Astrocyte of the hippocampus (primary cell): Measurements from ENCODE around the gene ADK.
"Not testable (repeated sequence)": the region's sequence is repeated elsewhere in the genome, so short reads cannot be mapped to it uniquely, and the experiment has no call there.

Experiments used
- DNase-seq: peaks from one replicate; pipeline ENCODE4 v3.0.0; 2011; ENCODE audit warnings: low read depth, low spot score

The ADK gene

GRCh38 chr10:74543276-74543675 is 392.3 kb downstream of the ADK start:
- DNase-seq: no peak

DNA sequence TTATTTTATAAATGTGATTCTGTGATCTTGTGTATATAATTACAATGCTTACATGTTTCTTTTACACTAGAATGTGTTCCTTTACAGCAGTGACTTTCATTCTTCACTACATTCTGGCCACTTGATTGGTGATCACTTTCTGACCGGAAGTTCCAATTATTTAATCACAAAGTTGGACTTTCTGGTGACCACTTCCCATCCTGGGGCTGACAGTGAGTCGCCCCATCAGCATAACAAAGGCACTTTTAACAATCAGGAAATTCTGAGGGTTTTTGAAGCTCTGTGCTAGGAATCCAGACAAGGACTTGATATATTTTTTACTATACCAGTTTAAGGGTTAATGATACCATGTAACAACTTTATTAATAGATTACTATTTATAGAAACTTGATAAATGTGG is 393.1 kb downstream of the ADK start:
- DNase-seq: peak; percentile 26

DNA sequence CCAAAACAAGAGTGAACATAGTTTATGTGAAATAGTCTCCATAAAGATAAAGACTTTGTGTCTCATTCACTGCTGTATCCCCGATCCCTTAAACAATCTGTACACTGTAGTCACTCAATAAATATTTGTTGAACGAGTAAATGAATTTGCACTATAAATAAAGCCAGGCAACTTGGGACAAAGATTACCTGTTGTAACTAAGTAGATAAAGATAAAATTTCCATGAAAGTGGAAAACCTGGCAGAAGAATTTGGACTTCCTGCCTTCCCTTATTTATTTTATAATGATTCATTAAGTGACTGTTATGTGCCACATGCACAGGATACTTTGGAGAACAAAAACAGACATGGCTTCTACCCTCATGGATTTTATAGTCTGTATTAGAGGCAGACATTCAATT is 397.7 kb downstream of the ADK start:
- no peak for DNase-seq

GRCh38 chr10:74556072-74556705 is 405.2 kb downstream of the ADK start:
- DNase-seq: no peak

- DNase-seq: no peak
Measured at GRCh38 chr10:74557098-74557497, 406.1 kb downstream of the ADK start.

DNA sequence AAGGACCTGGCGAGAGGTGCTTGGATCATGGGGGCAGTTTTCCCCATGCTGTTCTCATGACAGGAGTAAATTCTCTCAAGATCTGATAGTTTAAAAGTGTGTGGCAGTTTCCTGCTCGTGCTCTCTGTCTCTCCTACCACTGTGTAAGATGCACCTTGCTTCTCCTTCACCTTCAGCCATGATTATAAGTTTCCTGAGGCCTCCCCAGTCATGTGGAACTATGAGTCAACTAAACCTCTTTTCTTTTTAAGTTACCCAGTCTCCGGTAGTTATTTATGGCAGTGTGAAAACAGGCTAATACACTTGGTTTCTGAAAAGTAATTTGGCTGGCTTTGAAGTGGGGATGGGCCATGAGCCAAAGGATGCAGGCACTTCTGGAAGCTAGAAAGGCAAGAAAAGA is 407.4 kb downstream of the ADK start:
- peak; percentile 31 for DNase-seq

DNA sequence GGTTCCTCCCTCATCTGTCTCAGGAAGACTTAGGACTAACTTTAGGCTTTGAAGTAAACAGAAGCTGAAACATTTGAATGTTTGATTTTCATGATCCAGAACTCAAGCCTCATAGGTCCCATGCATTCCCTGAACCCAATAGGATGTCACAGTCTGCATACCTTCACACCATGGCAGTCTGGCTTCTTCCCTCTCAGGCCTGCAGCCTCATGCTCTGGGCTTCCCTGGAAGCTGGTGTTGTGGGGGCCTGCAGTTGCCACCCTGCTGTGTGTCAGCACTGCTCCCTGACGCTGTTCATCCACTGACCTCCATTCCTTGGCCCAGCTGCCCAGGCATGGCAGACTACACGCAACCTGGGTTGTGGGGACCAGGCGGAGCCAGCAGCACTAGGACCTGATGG is 407.9 kb downstream of the ADK start:
- DNase-seq: no peak

- not testable (repeated sequence) for DNase-seq
Measured at GRCh38 chr10:74568896-74569295, 417.9 kb downstream of the ADK start.

DNA sequence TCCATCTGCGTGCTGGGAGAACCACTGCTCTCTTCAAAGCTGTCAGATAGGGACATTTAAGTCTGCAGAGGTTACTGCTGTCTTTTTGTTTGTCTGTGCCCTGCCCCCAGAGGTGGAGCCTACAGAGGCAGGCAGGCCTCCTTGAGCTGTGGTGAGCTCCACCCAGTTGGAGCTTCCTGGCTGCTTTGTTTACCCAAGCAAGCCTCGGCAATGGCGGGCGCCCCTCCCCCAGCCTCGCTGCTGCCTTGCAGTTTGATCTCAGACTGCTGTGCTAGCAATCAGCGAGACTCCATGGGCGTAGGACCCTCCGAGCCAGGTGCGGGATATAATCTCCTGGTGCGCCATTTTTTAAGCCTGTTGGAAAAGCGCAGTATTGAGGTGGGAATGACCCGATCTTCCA is 422.5 kb downstream of the ADK start:
- not testable (repeated sequence) for DNase-seq

- DNase-seq: no peak
Measured at GRCh38 chr10:74575191-74575720, 424.2 kb downstream of the ADK start.

DNA sequence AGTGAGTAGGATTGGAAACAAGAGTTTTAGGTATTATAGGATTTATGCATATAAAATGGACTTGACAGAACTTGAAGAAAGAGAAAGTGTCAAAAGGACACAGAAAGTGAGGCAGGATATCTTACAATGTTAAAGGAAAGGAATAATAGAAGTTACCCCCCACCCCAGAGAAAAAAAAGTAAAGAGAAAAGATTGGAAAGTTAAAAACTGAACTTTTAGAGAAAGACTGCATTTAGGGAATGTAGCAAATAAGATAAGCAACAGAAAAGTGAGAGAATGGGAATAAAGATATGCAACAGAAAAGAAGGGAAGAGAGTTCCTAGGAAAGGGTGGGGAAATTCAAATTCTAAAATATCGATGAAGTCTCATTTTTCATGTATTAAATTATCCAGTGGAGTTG is 424.9 kb downstream of the ADK start:
- no peak for DNase-seq

- DNase-seq: no peak
Measured at GRCh38 chr10:74576586-74576985, 425.6 kb downstream of the ADK start.

DNA sequence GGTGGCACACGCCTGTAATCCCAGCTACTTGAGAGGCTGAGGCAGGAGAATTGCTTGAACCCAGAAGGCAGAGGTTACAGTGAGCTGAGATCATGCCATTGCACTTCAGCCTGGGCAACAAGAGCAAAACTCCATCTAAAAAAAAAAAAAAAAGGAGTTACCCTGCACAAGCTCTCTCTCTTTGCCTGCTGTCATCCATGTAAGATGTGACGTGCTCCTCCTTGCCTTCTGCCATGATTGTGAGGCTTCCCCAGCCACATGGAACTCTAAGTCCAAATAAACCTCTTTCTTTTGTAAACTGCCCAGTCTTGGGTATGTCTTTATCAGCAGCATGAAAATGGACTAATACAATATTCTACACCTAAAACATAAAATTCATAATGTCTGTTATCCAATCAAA is 429.4 kb downstream of the ADK start:
- not testable (repeated sequence) for DNase-seq

DNA sequence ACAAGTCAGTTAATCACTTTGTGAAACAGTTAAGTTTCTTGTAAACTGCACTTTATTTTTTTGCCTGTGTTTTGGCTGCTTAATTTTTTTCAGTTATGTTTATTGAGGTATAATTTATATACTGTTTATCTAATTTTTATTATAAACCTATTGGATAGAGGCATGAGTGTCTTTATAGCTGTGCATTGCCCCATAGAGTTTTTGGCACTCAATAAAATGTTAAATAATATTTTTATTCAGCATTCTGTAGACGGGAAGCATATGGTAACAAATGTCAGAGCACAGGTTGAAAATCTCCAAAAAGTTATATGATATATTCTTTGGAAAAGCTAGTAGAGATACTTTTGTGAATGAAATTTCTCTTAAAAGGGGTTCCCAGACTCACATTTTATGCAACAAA is 431.5 kb downstream of the ADK start:
- DNase-seq: no peak

DNA sequence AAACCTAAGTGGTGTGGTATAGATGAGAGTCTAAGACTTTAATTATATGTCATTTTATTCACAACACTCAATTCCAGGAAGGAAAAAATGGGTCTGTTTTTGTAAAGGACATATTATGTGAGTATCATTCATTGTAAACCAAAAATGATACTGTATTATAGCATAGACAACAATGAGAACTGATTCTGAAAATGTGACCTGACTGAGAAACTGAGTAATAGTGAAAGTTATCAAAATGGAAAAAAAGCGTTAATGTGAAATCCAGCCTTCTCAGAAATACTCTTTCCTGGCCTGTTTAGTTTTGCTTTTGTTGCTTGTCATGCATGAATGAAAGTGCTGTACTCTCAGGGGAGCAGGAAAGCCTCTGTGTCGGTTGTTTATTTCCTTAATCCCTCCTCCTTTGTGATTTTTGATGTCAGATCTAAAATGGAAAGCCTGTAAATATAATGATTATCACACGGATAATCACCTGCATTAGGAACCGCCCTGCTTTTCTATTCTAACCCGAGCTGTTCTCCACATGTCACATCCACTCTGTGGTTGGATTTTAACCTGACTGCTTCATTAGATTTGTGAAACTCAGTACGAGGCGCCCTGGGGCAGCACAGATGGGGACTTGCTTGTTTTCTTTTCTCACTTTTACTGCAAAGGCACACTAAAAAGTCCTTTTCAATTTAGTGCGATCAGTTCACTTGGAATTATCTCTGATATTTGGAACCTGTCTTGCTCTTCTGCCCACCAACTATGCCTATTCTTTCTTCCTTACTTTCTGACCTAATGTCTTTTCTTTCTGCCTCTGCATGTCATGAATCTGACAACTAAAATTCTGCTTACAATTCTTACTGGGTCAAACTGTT is 434.4 kb downstream of the ADK start:
- DNase-seq: peak; percentile 42

- DNase-seq: peak; percentile 26
Measured at GRCh38 chr10:74586088-74586585, 435.1 kb downstream of the ADK start.

GRCh38 chr10:74587109-74587854 is 436.3 kb downstream of the ADK start:
- no peak for DNase-seq

DNA sequence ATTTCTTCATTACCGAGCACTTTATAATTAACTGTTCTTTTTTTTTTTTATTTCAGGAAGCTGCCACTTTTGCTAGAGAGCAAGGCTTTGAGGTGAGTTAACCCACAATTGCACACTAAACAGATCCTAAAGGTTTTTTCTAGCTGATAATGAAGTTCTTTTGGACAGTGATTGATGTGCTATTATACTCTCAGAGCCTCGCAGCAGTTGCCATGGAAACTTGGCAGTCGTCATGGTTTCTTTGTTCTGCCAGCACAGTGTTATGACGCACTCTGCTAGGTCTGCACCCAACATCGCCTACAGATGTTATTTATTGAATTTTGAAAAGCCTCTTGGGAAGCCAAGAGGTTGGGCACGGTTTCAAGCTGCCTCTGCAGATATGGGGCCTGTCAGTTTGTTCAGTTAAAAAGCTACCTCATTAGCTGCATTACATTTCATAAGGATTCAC is 438.2 kb downstream of the ADK start:
- peak; percentile 98 for DNase-seq

DNA sequence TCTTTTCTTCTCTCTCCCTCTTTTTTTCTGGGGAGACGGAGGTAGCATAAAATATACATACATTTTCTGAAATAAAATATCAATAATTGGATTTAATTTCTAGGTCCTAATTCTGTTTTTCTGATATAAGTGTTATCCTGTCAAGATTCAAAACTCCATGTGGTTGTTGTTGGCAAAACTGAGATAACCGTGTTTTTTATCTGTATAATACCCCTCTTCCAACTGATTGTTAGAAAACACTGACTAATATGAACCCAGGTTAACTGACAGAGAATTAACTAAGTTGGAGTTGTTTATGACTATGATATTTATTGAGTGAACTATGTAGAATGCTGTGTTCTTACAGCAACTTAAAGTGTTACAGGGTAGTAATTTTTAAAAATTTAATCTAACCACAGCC is 438.8 kb downstream of the ADK start:
- DNase-seq: no peak

DNA sequence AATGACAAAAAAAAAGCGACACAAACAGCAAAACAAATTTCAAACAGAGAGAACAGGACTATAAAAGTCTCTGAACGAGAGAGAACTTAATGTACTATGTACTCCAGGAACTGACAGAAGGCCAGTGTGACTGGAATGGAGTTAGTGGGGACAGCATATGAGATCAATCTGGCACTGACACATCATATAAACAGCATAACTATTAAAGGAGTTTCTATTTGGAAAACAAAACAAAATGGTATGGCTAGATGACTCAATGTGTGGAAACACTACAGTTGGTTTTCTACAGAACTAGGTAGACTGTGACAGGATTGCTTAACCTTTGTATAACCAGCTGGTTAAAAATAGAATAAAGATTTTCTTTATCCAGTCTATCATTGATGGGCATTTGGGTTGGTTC is 442.4 kb downstream of the ADK start:
- peak; percentile 12 for DNase-seq

DNA sequence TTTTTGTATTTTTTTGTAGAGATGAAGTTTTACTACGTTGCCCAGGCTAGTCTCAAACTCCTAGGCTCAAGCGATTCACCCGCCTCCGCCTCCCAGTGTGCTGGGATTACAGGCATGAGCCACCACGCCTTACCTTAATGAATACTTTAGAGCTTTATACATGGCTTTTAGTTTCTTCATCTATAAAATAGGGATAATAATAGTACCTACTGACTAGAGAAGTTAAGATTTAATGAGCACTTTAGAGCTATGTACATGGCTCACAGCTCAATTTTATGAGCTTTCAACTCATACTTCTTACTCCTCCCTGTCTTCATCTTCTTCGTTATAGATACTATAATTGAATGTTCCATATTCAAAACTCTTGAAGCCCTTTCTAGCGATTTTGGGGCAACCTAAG is 445.7 kb downstream of the ADK start:
- no peak for DNase-seq
